HUES48 (cell line): Measurements from ENCODE around the gene CLIP2.

Experiments used
- H3K27ac ChIP-seq: one replicate; pipeline ENCODE4 v1.7.0; 2013; ENCODE audit warnings: low read depth, low read length, inconsistent platforms
- H3K27me3 ChIP-seq: 2 replicates; pipeline ENCODE4 v1.6.1; 2013; ENCODE audit warnings: mild to moderate bottlenecking, low read length; ENCODE audit not compliant: control insufficient read depth, insufficient read depth
- H3K36me3 ChIP-seq: 2 replicates; pipeline ENCODE4 v1.6.1; 2013; ENCODE audit warnings: low read length; ENCODE audit not compliant: control insufficient read depth, insufficient read depth
- H3K4me1 ChIP-seq: 2 replicates; pipeline ENCODE4 v1.6.1; 2013; ENCODE audit warnings: mild to moderate bottlenecking, low read length; ENCODE audit not compliant: control insufficient read depth, insufficient read depth
- H3K4me3 ChIP-seq: 2 replicates; pipeline ENCODE4 v1.5.1; 2013; ENCODE audit warnings: mild to moderate bottlenecking, low read depth, low read length
- H3K9ac ChIP-seq: 2 replicates; pipeline ENCODE4 v1.6.1; 2013; ENCODE audit warnings: mild to moderate bottlenecking, low read depth, low read length, moderate library complexity
- H3K9me3 ChIP-seq: 2 replicates; pipeline ENCODE4 v1.6.1; 2013; ENCODE audit warnings: low read length; ENCODE audit not compliant: control insufficient read depth, insufficient read depth

CLIP2 gene

DNA sequence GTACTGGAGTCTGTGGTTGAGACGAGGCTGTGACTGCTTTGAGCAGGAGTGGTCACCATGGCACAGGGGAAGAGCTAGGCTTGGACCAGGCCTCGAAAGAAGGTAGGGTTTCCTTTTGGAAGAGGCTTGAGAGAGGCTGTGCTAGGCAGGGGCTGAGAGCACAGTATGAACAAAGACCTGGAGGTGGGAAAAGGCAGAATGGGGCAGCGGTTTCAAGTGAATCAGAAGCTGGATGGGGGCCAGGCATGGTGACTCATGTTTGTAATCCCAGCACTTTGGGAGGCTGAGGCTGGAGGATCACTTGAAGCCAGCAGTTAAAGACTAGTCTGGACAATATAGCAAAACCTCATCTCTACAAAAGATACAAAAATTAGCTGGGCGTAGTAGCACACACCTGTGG, 65.9 kb downstream of the CLIP2 start:
- no peak overlapping the region for H3K27ac ChIP-seq
- H3K9me3 ChIP-seq: no peaks in the 10 kb centered on the region
- no peak overlapping the region for H3K9ac ChIP-seq
- no peaks in the 10 kb centered on the region for H3K27me3 ChIP-seq
- 0 out of 2 replicates have a peak, but pooled peaks cover 3% of the 10 kb centered on the region for H3K4me1 ChIP-seq
- H3K4me3 ChIP-seq: no peak overlapping the region
- peaks cover 23% of the 10 kb centered on the region for H3K36me3 ChIP-seq

- H3K27ac ChIP-seq: no peak overlapping the region
Observed at GRCh38 chr7:74356589-74357315, 67.5 kb downstream of the CLIP2 start.

DNA sequence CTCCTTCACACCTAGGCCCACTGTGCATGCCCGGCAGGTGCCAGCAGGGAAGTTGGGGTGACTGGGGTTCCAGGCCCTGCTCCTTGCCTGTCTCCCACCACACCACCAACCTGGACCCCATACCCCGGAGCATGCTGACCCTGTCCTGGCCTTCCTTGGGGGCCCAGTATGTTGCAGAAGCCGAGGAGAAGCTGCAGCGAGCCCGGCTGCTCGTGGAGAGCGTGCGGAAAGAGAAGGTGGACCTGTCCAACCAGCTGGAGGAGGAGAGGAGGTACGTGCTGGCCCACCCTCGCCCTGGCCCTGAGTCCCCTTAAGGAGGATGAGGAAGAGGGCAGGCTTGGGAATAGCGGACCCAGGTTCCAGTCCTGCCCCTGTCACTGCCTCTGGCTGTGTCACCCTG, 70.8 kb downstream of the CLIP2 start:
- H3K4me1 ChIP-seq: 0 out of 2 replicates have a peak, but pooled peaks cover 3% of the 10 kb centered on the region
- H3K9me3 ChIP-seq: no peaks in the 10 kb centered on the region
- no peak overlapping the region for H3K27ac ChIP-seq
- no peaks in the 10 kb centered on the region for H3K27me3 ChIP-seq
- peaks cover 38% of the 10 kb centered on the region for H3K36me3 ChIP-seq
- no peak overlapping the region for H3K9ac ChIP-seq
- no peak overlapping the region for H3K4me3 ChIP-seq

More at GRCh38 chr7:74356589-74357315, 67.5 kb downstream of the CLIP2 start:
- Histone ChIP-seq H3K4me3 (no peak overlapping the region), H3K27me3 (no peaks in the 10 kb centered on the region), H3K9ac (no peak overlapping the region), H3K4me1 (0 out of 2 replicates have a peak, but pooled peaks cover 3% of the 10 kb centered on the region), H3K9me3 (no peaks in the 10 kb centered on the region), H3K36me3 (peaks cover 34% of the 10 kb centered on the region)

DNA sequence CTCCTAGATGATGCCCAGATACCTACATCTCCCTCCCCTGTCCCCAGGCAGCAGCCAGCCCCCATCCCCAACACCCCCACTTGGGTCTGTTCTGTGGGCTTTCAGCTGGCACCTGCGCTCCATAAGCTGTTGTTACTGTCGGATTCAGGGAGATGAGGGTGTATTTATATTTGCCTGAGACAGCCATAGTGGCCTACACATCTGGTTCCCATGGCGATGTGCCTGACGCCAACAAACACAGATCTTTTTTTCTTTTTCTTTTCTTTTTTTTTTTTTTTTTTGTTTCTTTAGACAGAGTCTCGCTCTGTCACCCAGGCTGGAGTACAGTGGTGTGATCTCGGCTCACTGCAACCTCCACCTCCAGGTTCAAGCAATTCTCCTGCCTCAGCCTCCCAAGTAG, 73.1 kb downstream of the CLIP2 start:
- no peak overlapping the region for H3K9ac ChIP-seq
- peaks cover 23% of the 10 kb centered on the region for H3K36me3 ChIP-seq
- H3K4me3 ChIP-seq: no peak overlapping the region
- no peaks in the 10 kb centered on the region for H3K27me3 ChIP-seq
- no peak overlapping the region for H3K27ac ChIP-seq
- no peaks in the 10 kb centered on the region for H3K4me1 ChIP-seq
- H3K9me3 ChIP-seq: no peaks in the 10 kb centered on the region

DNA sequence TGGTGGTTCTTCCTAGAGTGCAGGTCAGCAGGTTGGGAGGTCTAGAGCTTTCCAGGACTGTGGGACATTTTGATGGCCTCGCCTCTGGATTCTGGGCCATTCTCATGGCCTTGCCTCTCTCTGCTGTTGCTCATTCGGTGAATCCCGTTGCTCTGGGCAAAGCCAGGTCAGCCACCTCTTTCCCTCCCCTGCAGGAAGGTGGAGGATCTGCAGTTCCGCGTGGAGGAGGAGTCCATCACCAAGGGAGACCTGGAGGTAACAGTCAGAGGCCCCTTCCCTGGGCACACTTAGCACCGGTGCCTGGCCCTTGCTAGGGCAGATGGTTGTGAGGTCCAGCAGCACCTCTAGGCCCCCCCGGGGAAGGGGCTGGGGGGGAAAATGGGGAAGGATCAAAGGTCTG, 74.9 kb downstream of the CLIP2 start:
- Histone ChIP-seq H3K9me3 (no peaks in the 10 kb centered on the region), H3K4me3 (no peak overlapping the region), H3K4me1 (no peaks in the 10 kb centered on the region), H3K36me3 (peaks cover 21% of the 10 kb centered on the region), H3K27me3 (no peaks in the 10 kb centered on the region), H3K27ac (no peak overlapping the region), H3K9ac (no peak overlapping the region)

DNA sequence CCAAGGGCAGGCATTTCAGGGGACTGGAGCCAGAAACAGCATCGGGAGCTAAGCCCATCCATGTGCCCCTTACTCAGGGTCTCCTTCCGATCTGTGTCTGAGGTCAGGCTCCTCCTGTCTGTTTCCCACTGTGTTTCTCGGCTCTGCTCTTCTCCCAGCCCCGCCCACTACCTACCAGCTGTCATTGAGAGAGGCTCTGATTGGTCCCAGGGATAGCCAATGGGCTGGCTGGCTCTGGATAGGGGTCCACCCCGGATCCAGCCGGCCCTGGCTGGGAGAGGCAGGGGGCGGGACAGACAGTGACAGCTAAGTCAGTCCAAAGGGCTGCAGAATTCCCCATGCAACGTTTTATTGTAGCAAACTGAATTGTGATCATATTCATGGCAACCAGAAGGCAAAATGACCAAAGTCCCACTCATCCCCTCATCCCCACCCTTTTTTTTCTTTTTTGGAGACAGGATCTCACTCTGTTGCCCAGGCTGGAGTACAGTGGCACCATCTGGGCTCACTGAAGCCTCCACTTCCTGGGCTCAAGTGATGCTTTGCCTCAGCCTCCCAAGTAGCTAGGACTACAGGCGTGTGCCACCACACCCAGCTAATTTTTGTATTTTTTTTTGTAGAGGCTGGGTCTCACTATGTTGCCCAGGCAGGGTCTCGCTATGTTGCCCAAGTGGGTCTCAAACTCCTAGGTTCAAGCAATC, 76.3 kb downstream of the CLIP2 start:
- H3K4me3 ChIP-seq: no peak overlapping the region
- peak overlapping the region; percentile 34 for H3K27ac ChIP-seq
- H3K4me1 ChIP-seq: no peaks in the 10 kb centered on the region
- no peaks in the 10 kb centered on the region for H3K9me3 ChIP-seq
- H3K9ac ChIP-seq: no peak overlapping the region
- no peaks in the 10 kb centered on the region for H3K27me3 ChIP-seq
- peaks cover 11% of the 10 kb centered on the region; the same call in 1 of the 2 replicates for H3K36me3 ChIP-seq

DNA sequence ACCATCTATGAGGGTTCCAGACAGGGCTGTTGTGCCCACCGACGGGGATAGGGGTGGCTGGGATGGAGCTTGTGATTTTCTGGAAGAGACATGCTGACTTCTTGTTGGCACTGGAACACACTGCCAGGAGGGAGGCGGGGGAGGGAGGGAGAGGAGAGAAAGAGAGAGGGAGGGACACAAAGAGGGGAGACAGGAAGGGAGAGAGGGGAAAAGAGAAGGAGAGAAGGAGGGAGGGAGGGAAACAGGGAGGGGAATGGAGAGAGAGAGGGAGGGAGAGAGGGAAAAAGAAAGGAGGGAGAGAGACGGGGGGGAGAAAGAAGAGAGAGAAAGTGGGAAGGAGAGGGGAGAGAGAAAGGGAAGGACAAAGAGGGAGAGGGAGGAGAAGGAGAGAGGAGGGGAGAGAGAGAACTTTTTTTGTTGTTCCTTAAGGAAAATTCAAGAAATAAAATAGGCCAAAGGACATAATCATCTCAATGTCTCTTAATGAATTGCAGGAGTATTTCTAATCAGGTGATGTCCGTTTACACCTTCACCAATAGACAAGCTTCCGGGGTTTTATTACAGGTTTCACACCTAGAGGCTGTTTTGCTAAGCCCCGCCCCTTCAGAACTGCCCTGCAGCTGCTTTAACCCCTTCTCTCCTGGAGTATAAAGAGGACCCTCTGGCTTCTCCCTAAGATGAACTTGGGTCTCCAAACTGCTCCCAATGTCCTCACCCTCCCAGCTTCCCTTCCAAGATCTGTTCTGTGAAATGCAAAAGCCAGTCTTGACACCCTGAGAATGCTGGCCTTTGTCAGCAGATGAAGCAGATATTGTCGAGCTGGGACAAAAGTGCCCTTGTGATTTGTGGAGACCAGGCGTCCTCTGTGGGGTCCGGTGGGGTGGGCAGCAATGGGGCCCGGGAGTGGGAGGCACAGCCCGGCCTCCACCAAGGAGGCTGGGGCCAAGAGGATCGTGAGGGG, 82.5 kb downstream of the CLIP2 start:
- no peak overlapping the region for H3K9ac ChIP-seq
- H3K27me3 ChIP-seq: no peaks in the 10 kb centered on the region
- peaks cover 9% of the 10 kb centered on the region for H3K4me1 ChIP-seq
- H3K36me3 ChIP-seq: 0 out of 2 replicates have a peak, but pooled peaks cover 3% of the 10 kb centered on the region
- peak overlapping the region; percentile 59 for H3K4me3 ChIP-seq
- no peaks in the 10 kb centered on the region for H3K9me3 ChIP-seq
- peak overlapping the region; percentile 50 for H3K27ac ChIP-seq

DNA sequence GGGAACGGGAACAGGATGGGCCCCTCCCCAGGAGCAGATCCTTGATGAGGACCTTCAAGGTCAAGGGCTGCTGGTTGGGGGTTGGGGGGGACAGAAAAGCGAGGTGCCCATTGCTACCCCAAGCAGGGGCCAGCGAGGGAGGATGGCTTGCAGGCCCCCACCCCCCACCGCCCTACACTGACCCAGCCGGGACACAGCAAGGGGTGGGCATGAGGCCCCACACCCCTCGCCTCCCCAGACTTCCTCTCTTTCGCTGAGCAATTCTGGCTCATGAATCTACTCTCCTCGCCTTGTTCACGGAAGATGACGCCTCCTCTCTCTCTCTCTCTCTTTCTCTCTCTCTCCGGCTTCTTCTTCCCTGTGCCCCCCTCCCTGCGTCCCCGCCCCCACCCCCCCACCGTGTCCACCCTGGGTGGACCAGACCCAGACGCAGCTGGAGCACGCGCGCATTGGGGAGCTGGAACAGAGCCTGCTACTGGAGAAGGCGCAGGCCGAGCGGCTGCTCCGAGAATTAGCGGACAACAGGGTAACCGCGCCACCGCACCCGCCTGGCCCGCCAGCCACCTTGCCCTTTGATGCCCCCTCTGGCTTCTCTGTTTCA, 83.4 kb downstream of the CLIP2 start:
- Histone ChIP-seq H3K9ac (no peak overlapping the region), H3K27me3 (no peaks in the 10 kb centered on the region), H3K4me3 (peak overlapping the region; percentile 19; the same call in 1 of the 2 replicates), H3K36me3 (0 out of 2 replicates have a peak, but pooled peaks cover 3% of the 10 kb centered on the region), H3K4me1 (peaks cover 9% of the 10 kb centered on the region), H3K27ac (no peak overlapping the region), H3K9me3 (no peaks in the 10 kb centered on the region)

- no peaks in the 10 kb centered on the region for H3K9me3 ChIP-seq
- no peak overlapping the region for H3K4me3 ChIP-seq
- H3K36me3 ChIP-seq: 0 out of 2 replicates have a peak, but pooled peaks cover 3% of the 10 kb centered on the region
- peaks cover 9% of the 10 kb centered on the region for H3K4me1 ChIP-seq
- no peak overlapping the region for H3K27ac ChIP-seq
- H3K9ac ChIP-seq: no peak overlapping the region
- H3K27me3 ChIP-seq: no peaks in the 10 kb centered on the region
Observed at GRCh38 chr7:74373536-74373935, 84.3 kb downstream of the CLIP2 start.

GRCh38 chr7:74375726-74376220, 86.6 kb downstream of the CLIP2 start:
- H3K4me3 ChIP-seq: no peak overlapping the region
- 0 out of 2 replicates have a peak, but pooled peaks cover 3% of the 10 kb centered on the region for H3K36me3 ChIP-seq
- no peak overlapping the region for H3K27ac ChIP-seq
- H3K27me3 ChIP-seq: no peaks in the 10 kb centered on the region
- no peaks in the 10 kb centered on the region for H3K9me3 ChIP-seq
- no peak overlapping the region for H3K9ac ChIP-seq
- H3K4me1 ChIP-seq: peaks cover 9% of the 10 kb centered on the region
